CD14-positive monocyte (primary cell): ENCODE data around the gene TMPRSS2. TPM values are rescaled to one million over a fixed set of nuclear protein-coding genes. Genes with fewer than 3 reads are reported as not detected.

Experiments
- DNase-seq, 3 donors: peaks; one replicate each; pipeline ENCODE4 v3.0.0-alpha.2; 2011 to 2022
- H2AFZ ChIP-seq: 2 replicates; pipeline ENCODE4 v1.6.0; 2012; ENCODE audit warnings: mild to moderate bottlenecking, low read depth, low read length, inconsistent platforms; ENCODE audit not compliant: insufficient read depth, poor library complexity, severe bottlenecking
- H3K27ac ChIP-seq, 2 donors: 1 replicate in 1 of 2; 2 replicates in 1 of 2; pipeline ENCODE4 v1.5.1; 2012 to 2013; ENCODE audit warnings: low read length in 2 of 2, control low read depth in 1 of 2, inconsistent platforms in 1 of 2, low read depth in 1 of 2, mild to moderate bottlenecking in 1 of 2
- H3K27me3 ChIP-seq, 2 donors: one replicate each; pipeline versions ENCODE4 v1.6.0 to v1.6.1; 2011 to 2013; ENCODE audit warnings: low read length in 2 of 2; ENCODE audit not compliant: control insufficient read depth in 2 of 2, insufficient read depth in 2 of 2
- H3K36me3 ChIP-seq, 2 donors: replicated peaks in 1 of 2; 1 replicate in 1 of 2; 2 replicates in 1 of 2; pipeline versions ENCODE4 v1.5.1 to v1.6.1; 2012 to 2013; ENCODE audit warnings: low read length in 2 of 2, control low read depth in 1 of 2, inconsistent platforms in 1 of 2, mild to moderate bottlenecking in 1 of 2; ENCODE audit not compliant: insufficient read depth in 2 of 2, control insufficient read depth in 1 of 2
- H3K4me1 ChIP-seq, 2 donors: 1 replicate in 1 of 2; 2 replicates in 1 of 2; pipeline versions ENCODE4 v1.5.1 to v1.6.1; 2012 to 2013; ENCODE audit warnings: low read length in 2 of 2, control low read depth in 1 of 2, inconsistent platforms in 1 of 2, mild to moderate bottlenecking in 1 of 2, moderate library complexity in 1 of 2; ENCODE audit not compliant: insufficient read depth in 2 of 2, control insufficient read depth in 1 of 2
- H3K4me2 ChIP-seq: replicated peaks from 2 replicates; pipeline ENCODE3; 2012; ENCODE audit warnings: low read length, moderate library complexity, mild to moderate bottlenecking; ENCODE audit not compliant: poor library complexity, severe bottlenecking; ENCODE audit errors: extremely low read depth
- H3K4me3 ChIP-seq, 3 experiments: fragments of 200-600 bp in 1 of 3; sonication (generic) in 1 of 3; replicated peaks in 1 of 3; 1 replicate in 2 of 3; 2 replicates in 1 of 3; pipeline ENCODE4 v1.5.1; 2011 to 2013; ENCODE audit warnings: low read length in 3 of 3, mild to moderate bottlenecking in 3 of 3, control low read depth in 2 of 3, low read depth in 2 of 3, inconsistent platforms in 1 of 3, moderate library complexity in 1 of 3
- H3K79me2 ChIP-seq: 2 replicates; pipeline ENCODE4 v1.6.0; 2012; ENCODE audit warnings: mild to moderate bottlenecking, control low read depth, inconsistent platforms, low read length, moderate library complexity; ENCODE audit not compliant: insufficient read depth
- H3K9ac ChIP-seq: 2 replicates; pipeline ENCODE4 v1.6.0; 2017; ENCODE audit warnings: low read length, mild to moderate bottlenecking; ENCODE audit not compliant: insufficient read depth, poor library complexity, severe bottlenecking
- H3K9me3 ChIP-seq, 2 donors: replicated peaks in 1 of 2; 1 replicate in 1 of 2; 2 replicates in 1 of 2; pipeline versions ENCODE4 v1.5.1 to v1.6.1; 2012 to 2013; ENCODE audit warnings: low read length in 2 of 2, control low read depth in 1 of 2; ENCODE audit not compliant: control insufficient read depth in 1 of 2, insufficient read depth in 1 of 2
- H4K20me1 ChIP-seq: 2 replicates; pipeline ENCODE4 v1.6.0; 2012; ENCODE audit warnings: mild to moderate bottlenecking, low read length, control low read depth, moderate library complexity; ENCODE audit not compliant: insufficient read depth
- H3K27ac Mint-ChIP-seq, 7 donors: one replicate each; pipeline ENCODE4 v1.8.0; 2020; ENCODE audit warnings: mild to moderate bottlenecking in 7 of 7, mixed read lengths in 7 of 7, moderate library complexity in 6 of 7, inconsistent platforms in 2 of 7
- H3K27me3 Mint-ChIP-seq, 3 donors: one replicate each; pipeline ENCODE4 v1.8.0; 2021 to 2022; ENCODE audit warnings: low read depth in 3 of 3, mild to moderate bottlenecking in 3 of 3, mixed read lengths in 3 of 3, moderate library complexity in 3 of 3, inconsistent platforms in 1 of 3
- H3K36me3 Mint-ChIP-seq, 2 donors: one replicate each; pipeline ENCODE4 v1.8.0; 2020; ENCODE audit warnings: mixed read lengths in 2 of 2, inconsistent platforms in 1 of 2, mild to moderate bottlenecking in 1 of 2
- H3K4me1 Mint-ChIP-seq: one replicate; pipeline ENCODE4 v1.8.0; 2020; ENCODE audit warnings: mild to moderate bottlenecking, mixed read lengths
- H3K4me3 Mint-ChIP-seq, 2 donors: one replicate each; pipeline ENCODE4 v1.8.0; 2020; ENCODE audit warnings: mild to moderate bottlenecking in 2 of 2, mixed read lengths in 2 of 2, moderate library complexity in 1 of 2
- H3K9me3 Mint-ChIP-seq, 7 donors: one replicate each; pipeline ENCODE4 v1.8.0; 2020 to 2022; ENCODE audit warnings: mixed read lengths in 7 of 7, mild to moderate bottlenecking in 6 of 7, moderate library complexity in 6 of 7, inconsistent platforms in 2 of 7
- WGBS: methylation state at CpG from one replicate; pipeline ENCODE4 v1.1.5; 2013; ENCODE audit warnings: missing lambda C conversion rate; ENCODE audit not compliant: insufficient coverage; 5-methylcytosine and 5-hydroxymethylcytosine counted together
- intact Hi-C, 2 donors: fragments of 100-400 bp; cut with micrococcal nuclease; formaldehyde crosslinking; loops; one replicate each; pipeline versions ENCODE4 v1.15.0 to v1.15.1; 2023
- polyA plus RNA-seq, 3 donors: library from polyadenylated mRNA; depleted of rRNA in 1 of 3; unstranded in 2 of 3; stranded (reverse) in 1 of 3; fragments of 300-500 nt in 2 of 3; fragments of >200 nt in 1 of 3; fragmentation: Illumina TruSeq in 2 of 3; gene quantifications; 1 replicate in 2 of 3; 2 replicates in 1 of 3; pipeline ENCODE4 v1.2.3, GENCODE V29; 2012 to 2021
- TF ChIP-seq, protein P1 (sequence below): fragments of 200-600 bp; IDR thresholded peaks from one replicate; pipeline ENCODE4 v1.8.0; 2022; ENCODE audit warnings: antibody characterized with exemption, mild to moderate bottlenecking

The TMPRSS2 gene
- polyA plus RNA-seq, 3 donors, result not detected

DNA sequence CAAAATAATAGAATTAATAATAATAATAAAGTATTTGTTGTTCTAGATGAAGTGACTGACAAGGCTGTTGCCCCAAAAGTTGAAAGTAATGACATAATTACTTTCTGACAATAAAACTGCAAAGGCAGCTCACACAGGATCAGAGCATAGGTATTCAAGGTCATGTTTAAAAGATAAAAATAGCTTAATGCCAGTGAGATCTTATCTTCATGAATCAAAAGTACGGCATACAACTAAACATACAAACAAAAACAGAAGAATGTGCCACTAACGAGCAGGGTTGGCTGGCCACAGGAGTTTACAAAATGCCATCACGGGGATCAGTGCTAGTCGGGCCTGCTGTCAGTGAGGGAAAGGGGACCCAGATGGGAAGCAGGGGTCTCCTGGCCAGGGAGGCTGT lies 22.4 kb upstream of the TMPRSS2 start:
- no peaks in the 10 kb centered on the region for H4K20me1 ChIP-seq
- H3K36me3 ChIP-seq, result no peaks in the 10 kb centered on the region
- intact Hi-C loops, result no loop called here
- no peak overlapping the region for H3K4me3 ChIP-seq
- H3K79me2 ChIP-seq, result no peaks in the 10 kb centered on the region
- H3K9me3 ChIP-seq, result no peaks in the 10 kb centered on the region
- H3K27ac ChIP-seq, result no peak overlapping the region
- no peak overlapping the region for H3K9ac ChIP-seq
- no peaks in the 10 kb centered on the region for H3K4me1 ChIP-seq
- Mint-ChIP-seq H3K4me1 (no peaks in the 10 kb centered on the region), H3K9me3 (no peaks in the 10 kb centered on the region), H3K27ac (no peak overlapping the region), H3K36me3 (no peaks in the 10 kb centered on the region), H3K4me3 (no peak overlapping the region), H3K27me3 (peaks cover 8 to 15% (median 11%) of the 10 kb centered on the region in 3 donors)
- WGBS, result 88% methylated on average over 3 of the region's 4 CpGs
- DNase-seq, result no peak
- no peak overlapping the region for H3K4me2 ChIP-seq
- no peaks in the 10 kb centered on the region for H3K27me3 ChIP-seq
- no peak overlapping the region for H2AFZ ChIP-seq
- TF ChIP-seq, protein P1, sequence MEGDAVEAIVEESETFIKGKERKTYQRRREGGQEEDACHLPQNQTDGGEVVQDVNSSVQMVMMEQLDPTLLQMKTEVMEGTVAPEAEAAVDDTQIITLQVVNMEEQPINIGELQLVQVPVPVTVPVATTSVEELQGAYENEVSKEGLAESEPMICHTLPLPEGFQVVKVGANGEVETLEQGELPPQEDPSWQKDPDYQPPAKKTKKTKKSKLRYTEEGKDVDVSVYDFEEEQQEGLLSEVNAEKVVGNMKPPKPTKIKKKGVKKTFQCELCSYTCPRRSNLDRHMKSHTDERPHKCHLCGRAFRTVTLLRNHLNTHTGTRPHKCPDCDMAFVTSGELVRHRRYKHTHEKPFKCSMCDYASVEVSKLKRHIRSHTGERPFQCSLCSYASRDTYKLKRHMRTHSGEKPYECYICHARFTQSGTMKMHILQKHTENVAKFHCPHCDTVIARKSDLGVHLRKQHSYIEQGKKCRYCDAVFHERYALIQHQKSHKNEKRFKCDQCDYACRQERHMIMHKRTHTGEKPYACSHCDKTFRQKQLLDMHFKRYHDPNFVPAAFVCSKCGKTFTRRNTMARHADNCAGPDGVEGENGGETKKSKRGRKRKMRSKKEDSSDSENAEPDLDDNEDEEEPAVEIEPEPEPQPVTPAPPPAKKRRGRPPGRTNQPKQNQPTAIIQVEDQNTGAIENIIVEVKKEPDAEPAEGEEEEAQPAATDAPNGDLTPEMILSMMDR, result no peak

DNA sequence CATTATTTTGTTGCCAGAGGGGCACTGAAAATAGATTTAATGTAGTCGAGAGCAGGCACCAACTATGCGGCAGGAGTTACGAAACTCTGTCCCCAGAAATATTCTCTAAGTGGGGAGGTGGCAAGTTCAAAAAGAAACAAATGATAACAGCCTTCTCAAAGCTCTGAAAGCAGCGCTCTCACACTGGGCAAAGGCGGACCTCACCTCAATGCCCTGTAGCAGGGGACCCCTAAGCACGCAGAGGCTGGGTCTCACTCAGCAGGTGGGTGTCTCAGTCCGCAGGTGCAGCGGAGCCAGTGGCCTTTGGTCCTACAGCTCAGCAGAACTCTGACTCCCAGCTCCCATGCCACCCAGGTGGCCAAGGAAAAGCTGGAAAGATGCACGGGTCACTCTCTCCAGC lies 21.8 kb upstream of the TMPRSS2 start:
- no peaks in the 10 kb centered on the region for H3K9me3 ChIP-seq
- H3K4me3 Mint-ChIP-seq, result no peak overlapping the region
- H3K27ac Mint-ChIP-seq, result no peak overlapping the region
- no peak overlapping the region for H3K9ac ChIP-seq
- H3K79me2 ChIP-seq, result no peaks in the 10 kb centered on the region
- intact Hi-C loops, result no loop called here
- H3K27me3 ChIP-seq, result no peaks in the 10 kb centered on the region
- H3K9me3 Mint-ChIP-seq, result no peaks in the 10 kb centered on the region
- no peaks in the 10 kb centered on the region for H3K36me3 ChIP-seq
- 86% methylated on average over 8 of the region's 9 CpGs for WGBS
- no peaks in the 10 kb centered on the region for H4K20me1 ChIP-seq
- peaks cover 8 to 16% (median 11%) of the 10 kb centered on the region in 3 donors for H3K27me3 Mint-ChIP-seq
- DNase-seq, result no peak
- H3K4me2 ChIP-seq, result no peak overlapping the region
- H3K4me1 Mint-ChIP-seq, result no peaks in the 10 kb centered on the region
- TF ChIP-seq, protein P1, result no peak
- no peak overlapping the region for H3K27ac ChIP-seq
- no peaks in the 10 kb centered on the region for H3K36me3 Mint-ChIP-seq
- H2AFZ ChIP-seq, result no peak overlapping the region
- no peak overlapping the region for H3K4me3 ChIP-seq
- no peaks in the 10 kb centered on the region for H3K4me1 ChIP-seq
